GM12874 (cell line): ENCODE results near the gene ANP32A.

Source experiments
- CTCF ChIP-seq: IDR thresholded peaks from 2 replicates; pipeline ENCODE4 v1.5.1; 2011; ENCODE audit warnings: low read depth, mild to moderate bottlenecking, control low read depth, low read length, moderate library complexity; ENCODE audit not compliant: insufficient read depth

Gene ANP32A

DNA sequence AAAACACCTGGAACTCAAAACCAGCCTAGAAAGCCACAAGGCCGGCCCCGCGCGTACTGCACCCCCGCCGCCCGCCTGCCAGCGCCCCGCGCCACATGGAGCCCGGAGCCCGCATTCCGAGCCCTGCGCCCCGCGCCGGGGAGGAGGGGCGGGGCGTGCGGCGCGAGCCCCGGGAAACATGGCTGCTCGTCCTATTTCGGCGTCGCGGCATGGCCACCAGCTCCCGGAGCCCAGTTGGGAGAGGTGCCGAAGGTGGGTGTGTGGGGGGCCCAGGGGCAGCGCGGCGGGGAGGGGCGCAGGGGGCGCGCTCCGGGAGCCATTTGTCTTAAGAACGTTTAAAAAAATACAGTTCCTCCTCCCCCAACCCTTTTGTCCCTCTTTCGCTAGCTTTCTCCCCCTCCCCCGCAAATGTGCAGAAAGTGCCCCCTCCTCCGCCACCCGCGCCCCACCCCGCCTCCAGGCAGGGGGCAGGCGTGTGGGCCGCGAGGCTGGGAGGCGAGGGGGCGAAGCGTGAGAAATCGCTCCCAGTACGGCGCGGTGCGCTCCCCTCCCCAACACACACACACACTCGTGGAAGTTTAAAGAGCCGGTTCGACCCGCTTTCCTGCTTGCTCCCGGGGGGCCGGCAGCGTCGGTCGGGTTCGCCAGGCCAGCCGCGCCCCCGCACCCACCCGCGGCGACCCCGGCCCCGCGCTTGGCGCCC, 2.5 kb downstream of the ANP32A start:
- no peak for TF ChIP-seq CTCF

- no peak for TF ChIP-seq CTCF
Observed at GRCh38 chr15:68817304-68818065, 3.2 kb downstream of the ANP32A start.

GRCh38 chr15:68816795-68817303, 3.8 kb downstream of the ANP32A start:
- TF ChIP-seq CTCF, result no peak

DNA sequence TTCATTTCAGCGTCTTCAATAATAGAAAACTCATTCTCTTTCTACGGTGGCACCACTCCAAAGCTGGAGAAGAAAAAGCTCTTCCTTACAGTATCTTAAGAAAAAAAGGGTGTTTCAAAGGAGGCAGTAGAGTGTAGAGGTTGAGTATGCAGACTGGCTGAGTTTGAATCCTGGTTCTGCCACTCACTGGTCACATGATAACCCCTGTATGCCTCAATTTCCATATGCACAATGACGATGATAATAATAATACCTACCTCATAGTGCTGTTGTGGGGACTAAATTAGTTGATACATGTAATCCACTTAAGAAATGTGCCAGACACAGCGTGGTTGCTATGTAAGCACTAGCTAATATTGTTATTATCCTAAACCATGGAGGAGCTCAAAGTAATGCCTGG, 4.5 kb downstream of the ANP32A start:
- no peak for TF ChIP-seq CTCF

DNA sequence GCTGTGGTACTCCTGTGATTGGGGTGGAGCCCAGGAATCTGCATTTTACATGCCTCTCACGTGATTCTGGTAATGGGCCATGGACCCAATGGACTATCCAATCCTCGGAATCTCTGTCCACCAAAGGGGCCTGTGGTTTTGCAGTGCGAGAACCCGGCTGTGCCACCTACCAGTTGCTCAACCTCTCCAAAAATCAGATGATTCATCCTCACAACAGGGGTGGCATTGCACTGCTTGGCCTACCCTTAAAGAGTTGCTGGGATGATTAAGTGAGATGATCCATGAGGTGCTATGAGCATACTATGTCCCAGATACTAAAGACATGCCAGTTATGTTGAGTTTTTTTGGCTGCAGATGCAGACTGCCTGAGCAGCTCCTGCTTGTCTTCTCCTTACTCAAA, 5.1 kb downstream of the ANP32A start:
- no peak for TF ChIP-seq CTCF

GRCh38 chr15:68814596-68814995, 6.1 kb downstream of the ANP32A start:
- TF ChIP-seq CTCF, result no peak

DNA sequence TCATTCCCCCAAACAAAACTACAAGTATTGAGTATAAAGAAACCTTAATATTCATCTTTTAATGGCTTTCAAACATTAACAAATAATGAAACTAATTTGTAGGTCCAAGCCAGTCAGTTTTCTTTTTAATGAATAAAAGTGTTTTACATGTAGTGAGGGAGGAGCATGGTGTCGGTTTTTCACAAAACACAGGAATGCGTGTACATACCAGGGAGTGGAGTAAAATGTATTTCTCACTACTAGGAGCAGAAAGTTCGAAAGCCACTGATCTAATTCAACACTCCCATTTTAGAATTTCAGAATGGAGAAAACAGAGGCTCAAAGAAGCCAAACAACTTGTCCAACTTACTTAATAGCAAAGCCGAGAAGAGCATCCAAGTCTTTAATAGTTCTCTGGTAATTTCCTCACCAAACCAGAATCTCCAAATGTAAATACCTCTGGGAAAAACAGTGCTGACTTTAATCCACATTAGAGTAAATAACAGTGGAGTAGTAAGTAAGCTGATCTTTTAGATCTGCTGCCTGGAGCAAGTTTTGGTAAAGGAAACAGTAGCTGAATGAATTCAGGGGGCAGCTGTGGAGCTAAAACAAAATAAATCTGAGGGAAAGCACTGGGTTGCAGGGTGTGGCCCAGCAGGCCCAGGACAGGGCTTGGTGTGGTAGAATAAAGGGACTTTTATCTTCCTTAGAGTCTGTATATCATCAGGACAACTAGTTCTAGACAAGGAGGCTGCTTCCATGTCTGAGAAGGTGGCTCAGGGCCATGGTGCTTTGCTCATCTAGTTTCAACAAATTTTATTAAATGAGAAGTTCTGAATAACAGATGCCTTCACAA, 7.9 kb downstream of the ANP32A start:
- no peak for TF ChIP-seq CTCF
